Osteoblast (primary cell): ENCODE measurements around the gene MALT1. TPM values are rescaled to one million over a fixed set of nuclear protein-coding genes. Genes with fewer than 3 reads are reported as not detected.

Experiments
- DNase-seq: peaks from one replicate; pipeline ENCODE4 v3.0.0; 2011; ENCODE audit warnings: low spot score, mixed read lengths; ENCODE audit not compliant: insufficient read length; ENCODE audit errors: missing footprints
- H2AFZ ChIP-seq: 2 replicates; pipeline ENCODE4 v1.6.0; 2011; ENCODE audit warnings: mild to moderate bottlenecking, low read length
- H3K27ac ChIP-seq: 2 replicates; pipeline ENCODE4 v1.5.1; 2011; ENCODE audit warnings: mild to moderate bottlenecking, low read depth, low read length, moderate library complexity
- H3K27me3 ChIP-seq: 2 replicates; pipeline ENCODE4 v1.6.0; 2012; ENCODE audit warnings: mild to moderate bottlenecking, control low read depth, inconsistent platforms, low read length, moderate library complexity; ENCODE audit not compliant: insufficient read depth
- H3K36me3 ChIP-seq: 2 replicates; pipeline ENCODE4 v1.5.1; 2011; ENCODE audit warnings: mild to moderate bottlenecking, low read length, control low read depth, moderate library complexity; ENCODE audit not compliant: insufficient read depth
- H3K4me1 ChIP-seq: 2 replicates; pipeline ENCODE4 v1.5.1; 2011; ENCODE audit warnings: mild to moderate bottlenecking, low read length, control low read depth, moderate library complexity; ENCODE audit not compliant: insufficient read depth
- H3K4me2 ChIP-seq: 2 replicates; pipeline ENCODE4 v1.6.0; 2011; ENCODE audit warnings: mild to moderate bottlenecking, low read length; ENCODE audit not compliant: insufficient read depth
- H3K4me3 ChIP-seq: fragments of 200-600 bp; sonication (generic); 3 replicates; pipeline ENCODE4 v1.5.1; 2012; ENCODE audit warnings: mild to moderate bottlenecking, low read length, inconsistent platforms; ENCODE audit not compliant: insufficient read depth
- H3K79me2 ChIP-seq: 2 replicates; pipeline ENCODE4 v1.6.0; 2012; ENCODE audit warnings: mild to moderate bottlenecking, low read length, control low read depth, inconsistent platforms; ENCODE audit not compliant: insufficient read depth
- H3K9me3 ChIP-seq: 2 replicates; pipeline ENCODE4 v1.5.1; 2011; ENCODE audit warnings: low read depth, low read length, control low read depth
- H4K20me1 ChIP-seq: 2 replicates; pipeline ENCODE4 v1.6.0; 2012; ENCODE audit warnings: mild to moderate bottlenecking, low read length, control low read depth; ENCODE audit not compliant: insufficient read depth
- total RNA-seq: library from RNA; depleted of rRNA; stranded (reverse); fragments of >200 nt; gene quantifications from 2 replicates; pipeline ENCODE4 v1.2.3, GENCODE V29; 2012
- TF ChIP-seq, protein P1 (sequence below): IDR thresholded peaks from 2 replicates; pipeline ENCODE4 v1.5.1; 2011; ENCODE audit warnings: mild to moderate bottlenecking, low read depth, low read length, moderate library complexity; ENCODE audit errors: extremely low read depth

The MALT1 gene
- total RNA-seq, 1 donor = 55.7 TPM

DNA sequence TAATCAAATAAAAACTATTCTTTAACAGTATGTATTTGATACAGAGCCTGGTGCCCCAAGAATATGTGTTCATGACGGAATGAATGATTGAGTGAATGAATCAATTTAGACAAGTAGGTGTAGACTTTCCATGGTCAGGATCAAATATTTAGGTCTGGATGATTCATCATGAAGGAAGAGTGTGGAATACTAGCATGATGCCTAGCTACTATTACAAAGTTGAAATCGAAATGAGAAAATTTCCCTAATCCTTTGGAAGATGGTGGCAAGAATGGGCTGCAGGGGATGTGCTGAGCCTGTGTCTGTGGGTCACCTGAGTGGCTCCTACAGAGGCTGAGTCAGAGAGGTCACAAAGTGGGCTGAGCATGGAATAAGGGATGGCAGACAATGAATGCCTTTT, 3.1 kb upstream of the MALT1 start:
- peak; percentile 85 for DNase-seq

DNA sequence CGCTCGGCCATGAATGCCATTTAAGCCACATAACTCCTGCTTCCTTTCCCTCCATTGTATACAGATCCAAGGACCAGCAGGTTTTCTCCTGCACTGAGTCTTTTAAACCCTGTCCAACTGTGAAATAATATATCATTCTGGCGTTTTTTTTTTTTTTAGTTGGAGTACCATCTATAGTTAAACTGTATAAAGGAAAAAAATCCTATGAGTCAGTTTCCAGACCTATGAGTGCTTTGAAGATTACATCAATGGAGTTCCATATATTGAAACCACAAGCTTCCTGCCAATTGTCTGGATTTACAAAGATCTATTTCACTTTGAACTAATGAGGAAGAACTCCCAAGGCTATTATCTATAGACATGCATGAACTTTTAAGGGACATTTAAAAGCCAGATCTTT, 2.4 kb upstream of the MALT1 start:
- peaks cover 1% of the 10 kb centered on the region for H4K20me1 ChIP-seq
- H2AFZ ChIP-seq = no peak overlapping the region
- H3K4me2 ChIP-seq = peak overlapping the region; percentile 97
- peaks cover 21% of the 10 kb centered on the region for H3K79me2 ChIP-seq
- H3K36me3 ChIP-seq = no peaks in the 10 kb centered on the region
- peaks cover 57% of the 10 kb centered on the region for H3K4me1 ChIP-seq
- H3K4me3 ChIP-seq = no peak overlapping the region
- TF ChIP-seq, protein P1, sequence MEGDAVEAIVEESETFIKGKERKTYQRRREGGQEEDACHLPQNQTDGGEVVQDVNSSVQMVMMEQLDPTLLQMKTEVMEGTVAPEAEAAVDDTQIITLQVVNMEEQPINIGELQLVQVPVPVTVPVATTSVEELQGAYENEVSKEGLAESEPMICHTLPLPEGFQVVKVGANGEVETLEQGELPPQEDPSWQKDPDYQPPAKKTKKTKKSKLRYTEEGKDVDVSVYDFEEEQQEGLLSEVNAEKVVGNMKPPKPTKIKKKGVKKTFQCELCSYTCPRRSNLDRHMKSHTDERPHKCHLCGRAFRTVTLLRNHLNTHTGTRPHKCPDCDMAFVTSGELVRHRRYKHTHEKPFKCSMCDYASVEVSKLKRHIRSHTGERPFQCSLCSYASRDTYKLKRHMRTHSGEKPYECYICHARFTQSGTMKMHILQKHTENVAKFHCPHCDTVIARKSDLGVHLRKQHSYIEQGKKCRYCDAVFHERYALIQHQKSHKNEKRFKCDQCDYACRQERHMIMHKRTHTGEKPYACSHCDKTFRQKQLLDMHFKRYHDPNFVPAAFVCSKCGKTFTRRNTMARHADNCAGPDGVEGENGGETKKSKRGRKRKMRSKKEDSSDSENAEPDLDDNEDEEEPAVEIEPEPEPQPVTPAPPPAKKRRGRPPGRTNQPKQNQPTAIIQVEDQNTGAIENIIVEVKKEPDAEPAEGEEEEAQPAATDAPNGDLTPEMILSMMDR = no peak
- H3K27me3 ChIP-seq = no peaks in the 10 kb centered on the region
- H3K27ac ChIP-seq = peak overlapping the region; percentile 85
- H3K9me3 ChIP-seq = no peaks in the 10 kb centered on the region
- DNase-seq = peak; percentile 29

More for the DNA sequence above, 3.1 kb upstream of the MALT1 start:
- Histone ChIP-seq H3K4me1 (peaks cover 57% of the 10 kb centered on the region), H3K4me2 (no peak overlapping the region), H3K79me2 (peaks cover 14% of the 10 kb centered on the region), H2AFZ (no peak overlapping the region), H3K4me3 (no peak overlapping the region), H4K20me1 (no peaks in the 10 kb centered on the region), H3K9me3 (no peaks in the 10 kb centered on the region), H3K27me3 (no peaks in the 10 kb centered on the region), H3K27ac (no peak overlapping the region), H3K36me3 (no peaks in the 10 kb centered on the region)
- TF ChIP-seq, protein P1 = no peak

DNA sequence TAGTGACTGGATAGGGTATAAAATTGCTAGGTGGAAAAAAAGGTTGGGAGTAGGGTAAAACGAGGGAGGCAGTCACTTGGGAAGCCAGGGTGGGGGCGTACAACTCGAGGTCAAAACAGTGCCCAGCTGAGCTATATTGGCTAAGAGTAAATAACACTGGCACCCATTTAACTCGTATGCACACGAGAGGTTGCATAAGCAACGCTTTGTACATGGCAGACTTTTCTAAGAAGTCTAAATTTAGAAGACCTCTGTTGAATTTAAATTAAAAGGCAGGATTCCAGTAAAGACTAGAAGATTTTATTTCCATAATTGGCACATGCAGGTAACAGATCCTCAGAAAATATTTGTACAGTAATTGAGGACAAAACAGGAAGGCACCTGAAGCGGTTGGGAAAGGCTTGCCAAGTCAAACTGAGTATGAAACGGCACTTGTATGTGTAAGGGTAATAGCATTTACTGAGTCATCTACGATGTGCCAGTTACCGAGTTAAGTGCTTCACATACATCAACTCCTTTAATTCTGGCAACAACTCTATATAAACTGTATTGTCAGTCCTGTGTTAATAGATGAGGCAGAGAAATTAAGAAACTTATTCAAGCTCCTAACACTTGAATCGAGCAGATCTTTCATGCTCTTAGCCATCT, 1.4 kb upstream of the MALT1 start:
- Histone ChIP-seq H3K27me3 (no peaks in the 10 kb centered on the region), H3K79me2 (peaks cover 29% of the 10 kb centered on the region), H2AFZ (no peak overlapping the region), H3K4me2 (peak overlapping the region; percentile 97), H3K4me1 (peaks cover 57% of the 10 kb centered on the region), H3K27ac (peak overlapping the region; percentile 85), H3K9me3 (no peaks in the 10 kb centered on the region), H4K20me1 (peaks cover 5% of the 10 kb centered on the region), H3K4me3 (peak overlapping the region; percentile 84), H3K36me3 (no peaks in the 10 kb centered on the region)
- DNase-seq = peak; percentile 44
- TF ChIP-seq, protein P1 = no peak

DNA sequence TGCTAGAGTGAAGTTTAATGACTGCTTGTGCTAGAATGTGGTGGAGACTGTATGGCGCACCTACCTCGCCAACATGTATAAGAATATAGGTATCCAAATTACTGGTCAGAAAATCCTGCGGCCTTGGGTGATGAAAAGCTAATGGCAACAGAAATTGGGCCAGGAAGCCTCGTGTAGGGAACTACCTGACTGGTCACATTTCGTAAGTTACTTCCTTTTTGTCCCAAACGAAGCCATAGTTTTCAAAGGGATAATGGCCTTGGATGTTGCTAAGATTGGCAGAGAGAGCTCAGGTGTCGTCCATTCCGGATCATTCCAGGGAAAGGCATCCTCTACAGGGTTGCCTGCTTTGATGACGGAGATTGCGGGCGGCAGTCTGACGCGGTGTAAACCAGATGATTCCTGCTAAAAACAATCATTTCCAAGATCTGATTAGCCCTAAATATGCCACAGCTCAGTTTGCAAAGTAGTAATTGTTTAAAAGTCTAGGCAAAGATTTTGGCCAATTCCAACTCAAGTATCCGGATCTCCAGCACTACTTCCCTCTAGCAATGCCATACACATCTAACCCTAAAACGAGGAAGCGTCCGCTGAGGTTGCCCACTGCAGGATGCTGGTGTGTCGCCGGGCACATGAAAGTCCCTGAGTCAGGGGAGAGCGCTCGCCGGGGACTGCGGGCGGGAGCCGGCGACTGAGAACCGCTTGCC, 708 bp upstream of the MALT1 start:
- Histone ChIP-seq H3K4me3 (peak overlapping the region; percentile 84), H2AFZ (peak overlapping the region; percentile 60), H3K4me1 (peaks cover 54% of the 10 kb centered on the region), H3K36me3 (no peaks in the 10 kb centered on the region), H3K27me3 (no peaks in the 10 kb centered on the region), H3K9me3 (no peaks in the 10 kb centered on the region), H3K79me2 (peaks cover 36% of the 10 kb centered on the region), H4K20me1 (peaks cover 12% of the 10 kb centered on the region), H3K4me2 (peak overlapping the region; percentile 97), H3K27ac (peak overlapping the region; percentile 85)
- DNase-seq = peak; percentile 80
- TF ChIP-seq, protein P1 = no peak
